ENCODE data around the gene ST6GAL2.

DNA sequence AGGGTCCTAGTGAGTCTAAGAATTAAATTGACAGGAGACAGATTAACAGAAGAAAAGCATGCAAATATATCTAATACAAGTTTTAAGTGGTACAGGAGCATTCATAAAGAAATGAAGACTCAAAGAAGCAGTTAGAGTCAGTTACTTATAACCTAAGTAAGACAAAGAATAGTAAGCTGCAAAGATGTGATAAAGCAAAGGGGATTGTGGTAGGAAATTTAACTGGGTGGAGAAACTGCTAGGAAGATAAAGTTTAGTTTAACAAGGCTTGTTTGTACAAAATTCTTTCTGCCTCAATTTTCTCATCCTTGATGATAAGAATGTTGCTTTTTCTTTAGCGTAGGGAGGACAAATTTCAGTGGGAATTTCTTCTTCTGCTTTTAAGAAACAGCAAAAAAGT, 35.5 kb upstream of the ST6GAL2 start:
- TF ChIP-seq POLR2A (IDR thresholded peaks at IDR 0.05), result no peak
- no peak for TF ChIP-seq CTCF (IDR thresholded peaks at IDR 0.05)
